Neural progenitor cell (in vitro differentiated cells): ENCODE results near the gene PCDH18. TPM values are rescaled to one million over a fixed set of nuclear protein-coding genes. Genes with fewer than 3 reads are reported as not detected.

ENCODE experiments used
- DNase-seq: peaks from one replicate; pipeline ENCODE4 v3.0.0-alpha.2; 2016; ENCODE audit warnings: low spot score
- H2AFZ ChIP-seq: fragments of 200-600 bp; sonication (generic); replicated peaks from 2 replicates; pipeline ENCODE4 v1.6.1; 2016; ENCODE audit warnings: antibody characterized with exemption
- H3F3A ChIP-seq: fragments of 200-600 bp; sonication (generic); 2 replicates; pipeline ENCODE4 v1.6.1; 2016; ENCODE audit warnings: antibody characterized with exemption, low read depth
- H3K27ac ChIP-seq: fragments of 200-600 bp; sonication (generic); 2 replicates; pipeline ENCODE4 v1.5.1; 2016; ENCODE audit warnings: mild to moderate bottlenecking
- H3K27me3 ChIP-seq: fragments of 200-600 bp; sonication (generic); 2 replicates; pipeline ENCODE4 v1.6.1; 2016; ENCODE audit warnings: mild to moderate bottlenecking, moderate library complexity
- H3K36me3 ChIP-seq: fragments of 200-600 bp; sonication (generic); 2 replicates; pipeline ENCODE4 v1.5.1; 2016
- H3K4me1 ChIP-seq: fragments of 200-600 bp; sonication (generic); 2 replicates; pipeline ENCODE4 v1.6.1; 2016; ENCODE audit warnings: mixed run types
- H3K4me2 ChIP-seq: fragments of 200-600 bp; sonication (generic); 2 replicates; pipeline ENCODE4 v1.6.1; 2016
- H3K4me3 ChIP-seq: fragments of 200-600 bp; sonication (generic); 2 replicates; pipeline ENCODE4 v1.5.1; 2016
- H3K79me2 ChIP-seq: fragments of 200-600 bp; sonication (generic); 2 replicates; pipeline ENCODE4 v1.6.1; 2016; ENCODE audit warnings: low read depth
- H3K9ac ChIP-seq: fragments of 200-600 bp; sonication (generic); 2 replicates; pipeline ENCODE4 v1.6.1; 2016
- H3K9me3 ChIP-seq: fragments of 200-600 bp; sonication (generic); 2 replicates; pipeline ENCODE4 v1.5.1; 2016; ENCODE audit warnings: low read depth
- H4K20me1 ChIP-seq: fragments of 200-600 bp; sonication (generic); 2 replicates; pipeline ENCODE4 v1.6.1; 2016; ENCODE audit warnings: low read depth
- H3K27ac Mint-ChIP-seq: 3 replicates; pipeline ENCODE4 v1.8.0; 2021; ENCODE audit warnings: mixed read lengths
- H3K27me3 Mint-ChIP-seq: 2 replicates; pipeline ENCODE4 v1.8.0; 2022; ENCODE audit warnings: low read depth, mild to moderate bottlenecking, inconsistent platforms, moderate library complexity, mixed read lengths; ENCODE audit not compliant: insufficient read depth
- H3K36me3 Mint-ChIP-seq: 3 replicates; pipeline ENCODE4 v1.8.0; 2021; ENCODE audit warnings: mixed read lengths
- H3K4me1 Mint-ChIP-seq: 3 replicates; pipeline ENCODE4 v1.8.0; 2021; ENCODE audit warnings: mixed read lengths
- H3K4me3 Mint-ChIP-seq: 3 replicates; pipeline ENCODE4 v1.8.0; 2021; ENCODE audit warnings: mild to moderate bottlenecking, moderate library complexity, mixed read lengths
- H3K9me3 Mint-ChIP-seq: 3 replicates; pipeline ENCODE4 v1.8.0; 2020; ENCODE audit warnings: mixed read lengths
- EZH2 ChIP-seq: fragments of 200-600 bp; sonication (generic); IDR thresholded peaks from 2 replicates; pipeline ENCODE4 v1.6.1; 2017; ENCODE audit warnings: antibody characterized with exemption, mild to moderate bottlenecking, moderate library complexity
- EZH2phosphoT487 ChIP-seq: fragments of 200-600 bp; sonication (generic); IDR thresholded peaks from 2 replicates; pipeline ENCODE4 v1.6.1; 2017; ENCODE audit warnings: antibody characterized with exemption
- total RNA-seq: library from RNA; depleted of rRNA; stranded (reverse); fragments of >200 nt; gene quantifications from 2 replicates; pipeline ENCODE4 v1.2.3, GENCODE V29; 2015; ENCODE audit warnings: low replicate concordance
- TF ChIP-seq, protein P1 (sequence below): fragments of 200-600 bp; sonication (generic); IDR thresholded peaks from 2 replicates; pipeline ENCODE4 v1.5.1; 2017; ENCODE audit warnings: antibody characterized with exemption, mild to moderate bottlenecking

PCDH18 gene
- total RNA-seq, 1 donor from 2014 or later, result 220 TPM

DNA sequence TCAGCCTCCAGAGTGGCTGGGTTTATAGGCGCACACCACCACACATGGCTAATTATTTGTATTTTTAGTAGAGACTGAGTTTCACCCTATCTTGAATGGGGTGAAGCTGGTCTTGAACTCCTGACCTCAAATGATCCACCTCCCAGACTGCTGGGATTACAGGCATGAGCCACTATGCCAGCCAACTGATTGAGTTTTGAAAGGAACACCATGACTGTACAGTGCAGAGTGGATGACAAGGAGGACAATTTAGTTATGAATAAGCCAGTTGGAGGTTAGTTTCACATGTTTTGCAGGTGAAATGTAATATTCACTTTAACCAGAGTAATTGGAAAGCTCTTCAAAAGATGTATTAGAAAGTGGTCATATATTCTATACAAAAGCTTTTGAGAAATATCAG lies 60.8 kb downstream of the PCDH18 start:
- Histone ChIP-seq H2AFZ (no peak overlapping the region), H4K20me1 (no peaks in the 10 kb centered on the region), H3K36me3 (no peaks in the 10 kb centered on the region), H3K79me2 (no peaks in the 10 kb centered on the region), H3K9ac (no peak overlapping the region), H3K9me3 (peaks cover 17% of the 10 kb centered on the region), H3K27ac (no peak overlapping the region), H3F3A (no peaks in the 10 kb centered on the region), H3K4me3 (no peak overlapping the region), H3K4me2 (no peak overlapping the region), H3K27me3 (no peaks in the 10 kb centered on the region), H3K4me1 (peaks cover 4% of the 10 kb centered on the region)
- H3K4me3 Mint-ChIP-seq, result no peak overlapping the region
- H3K36me3 Mint-ChIP-seq, result peaks cover 2% of the 10 kb centered on the region
- no peak overlapping the region for H3K27ac Mint-ChIP-seq
- TF ChIP-seq EZH2, result no peak
- TF ChIP-seq EZH2phosphoT487, result no peak
- TF ChIP-seq, protein P1, sequence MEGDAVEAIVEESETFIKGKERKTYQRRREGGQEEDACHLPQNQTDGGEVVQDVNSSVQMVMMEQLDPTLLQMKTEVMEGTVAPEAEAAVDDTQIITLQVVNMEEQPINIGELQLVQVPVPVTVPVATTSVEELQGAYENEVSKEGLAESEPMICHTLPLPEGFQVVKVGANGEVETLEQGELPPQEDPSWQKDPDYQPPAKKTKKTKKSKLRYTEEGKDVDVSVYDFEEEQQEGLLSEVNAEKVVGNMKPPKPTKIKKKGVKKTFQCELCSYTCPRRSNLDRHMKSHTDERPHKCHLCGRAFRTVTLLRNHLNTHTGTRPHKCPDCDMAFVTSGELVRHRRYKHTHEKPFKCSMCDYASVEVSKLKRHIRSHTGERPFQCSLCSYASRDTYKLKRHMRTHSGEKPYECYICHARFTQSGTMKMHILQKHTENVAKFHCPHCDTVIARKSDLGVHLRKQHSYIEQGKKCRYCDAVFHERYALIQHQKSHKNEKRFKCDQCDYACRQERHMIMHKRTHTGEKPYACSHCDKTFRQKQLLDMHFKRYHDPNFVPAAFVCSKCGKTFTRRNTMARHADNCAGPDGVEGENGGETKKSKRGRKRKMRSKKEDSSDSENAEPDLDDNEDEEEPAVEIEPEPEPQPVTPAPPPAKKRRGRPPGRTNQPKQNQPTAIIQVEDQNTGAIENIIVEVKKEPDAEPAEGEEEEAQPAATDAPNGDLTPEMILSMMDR, result no peak
- peaks cover 2% of the 10 kb centered on the region for H3K27me3 Mint-ChIP-seq
- peaks cover 17% of the 10 kb centered on the region for H3K4me1 Mint-ChIP-seq
- H3K9me3 Mint-ChIP-seq, result peaks cover 18% of the 10 kb centered on the region
- DNase-seq, result no peak

DNA sequence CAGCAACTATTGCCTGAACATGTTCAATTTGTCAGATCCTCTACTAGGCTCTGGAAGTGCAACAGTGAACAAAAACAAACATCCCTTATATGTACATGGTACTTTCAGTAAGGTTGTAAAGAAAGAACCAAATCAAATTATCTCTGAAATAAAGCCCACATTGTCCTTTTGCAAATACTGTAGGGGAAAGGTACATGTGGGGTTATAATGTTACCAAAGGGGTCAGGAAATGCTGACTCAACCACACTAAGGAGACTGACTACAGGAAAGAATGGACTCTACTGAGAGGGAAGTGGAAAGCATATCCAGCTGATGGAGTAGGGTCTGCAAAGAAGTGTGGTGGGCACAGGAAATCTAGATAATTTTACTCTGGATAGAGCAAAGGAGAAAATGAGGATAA lies 61.5 kb downstream of the PCDH18 start:
- Mint-ChIP-seq H3K4me1 (peaks cover 14% of the 10 kb centered on the region), H3K4me3 (no peak overlapping the region), H3K36me3 (peaks cover 2% of the 10 kb centered on the region), H3K27me3 (peaks cover 2% of the 10 kb centered on the region), H3K9me3 (peaks cover 21% of the 10 kb centered on the region), H3K27ac (no peak overlapping the region)
- Histone ChIP-seq H3F3A (no peaks in the 10 kb centered on the region), H3K36me3 (no peaks in the 10 kb centered on the region), H3K4me3 (no peak overlapping the region), H3K4me1 (peaks cover 4% of the 10 kb centered on the region), H2AFZ (no peak overlapping the region), H3K9me3 (peaks cover 17% of the 10 kb centered on the region), H3K79me2 (no peaks in the 10 kb centered on the region), H3K4me2 (no peak overlapping the region), H3K9ac (no peak overlapping the region), H3K27me3 (no peaks in the 10 kb centered on the region), H4K20me1 (no peaks in the 10 kb centered on the region), H3K27ac (no peak overlapping the region)
- DNase-seq, result no peak
- TF ChIP-seq EZH2 (no peak), EZH2phosphoT487 (no peak)
- TF ChIP-seq, protein P1, result no peak
